Left lung (tissue), 10 donors: ENCODE measurements around the gene ATP6V1D. TPM values are rescaled to one million over a fixed set of nuclear protein-coding genes. Genes with fewer than 3 reads are reported as not detected.

ENCODE experiments used
- ATAC-seq: fragments of 200-7000 bp; cut with Tn5 transposase; one replicate; pipeline ENCODE4 v1.9.1; 2020; ENCODE audit warnings: moderate library complexity
- DNase-seq, 4 donors: peaks; one replicate each; pipeline ENCODE4 v3.0.0-alpha.2; 2013 to 2020
- H3K27ac ChIP-seq, 2 donors: fragments of 200-600 bp; sonication (generic) in 1 of 2; one replicate each; pipeline versions ENCODE4 v1.5.0 to v1.8.0; 2020 to 2021
- H3K27me3 ChIP-seq, 2 donors: fragments of 200-600 bp; sonication (generic) in 1 of 2; one replicate each; pipeline versions ENCODE4 v1.5.0 to v1.8.0; 2020 to 2021
- H3K36me3 ChIP-seq, 2 donors: fragments of 200-600 bp; sonication (generic) in 1 of 2; one replicate each; pipeline versions ENCODE4 v1.5.0 to v1.8.0; 2020 to 2021
- H3K4me1 ChIP-seq, 2 donors: fragments of 200-600 bp; one replicate each; pipeline ENCODE4 v1.8.0; 2021
- H3K4me3 ChIP-seq, 2 donors: fragments of 200-600 bp; sonication (generic) in 1 of 2; one replicate each; pipeline versions ENCODE4 v1.5.0 to v1.8.0; 2020 to 2021; ENCODE audit warnings: mild to moderate bottlenecking in 1 of 2
- H3K9me3 ChIP-seq, 2 donors: fragments of 200-600 bp; sonication (generic) in 1 of 2; one replicate each; pipeline versions ENCODE4 v1.5.0 to v1.8.0; 2020 to 2021
- intact Hi-C, 2 donors: fragments of 100-400 bp; cut with DNase I; formaldehyde crosslinking; loops; one replicate each; pipeline versions ENCODE4 v1.11.2 to v1.14.2; 2022
- polyA plus RNA-seq, 6 donors: library from polyadenylated mRNA; unstranded; fragments of 120-200 nt; gene quantifications; one replicate each; pipeline ENCODE4 v1.2.1, GENCODE V29; 2013; ENCODE audit not compliant: insufficient read length in 6 of 6
- total RNA-seq, 2 donors: library from RNA; stranded (reverse); fragmentation: NEBNext Ultra II Directional; extraction: Animal tissue kit (Norgen Biotek cat#: 25700); gene quantifications; one replicate each; pipeline ENCODE4 v1.2.1, GENCODE V29; 2021
- TF ChIP-seq, protein P1 (sequence below), 2 donors: fragments of 200-600 bp; sonication (generic) in 1 of 2; IDR thresholded peaks; one replicate each; pipeline versions ENCODE4 v1.5.0 to v1.8.0; 2021; ENCODE audit warnings: antibody characterized with exemption in 2 of 2
- donor health status: DM: no; HTN: yes; CAD: no.
- donor health status: DM: no; HTN: no; CAD: no.

Gene ATP6V1D
- total and polyA plus RNA-seq, 8 donors: 71.4 to 109 (median 85.6) TPM

DNA sequence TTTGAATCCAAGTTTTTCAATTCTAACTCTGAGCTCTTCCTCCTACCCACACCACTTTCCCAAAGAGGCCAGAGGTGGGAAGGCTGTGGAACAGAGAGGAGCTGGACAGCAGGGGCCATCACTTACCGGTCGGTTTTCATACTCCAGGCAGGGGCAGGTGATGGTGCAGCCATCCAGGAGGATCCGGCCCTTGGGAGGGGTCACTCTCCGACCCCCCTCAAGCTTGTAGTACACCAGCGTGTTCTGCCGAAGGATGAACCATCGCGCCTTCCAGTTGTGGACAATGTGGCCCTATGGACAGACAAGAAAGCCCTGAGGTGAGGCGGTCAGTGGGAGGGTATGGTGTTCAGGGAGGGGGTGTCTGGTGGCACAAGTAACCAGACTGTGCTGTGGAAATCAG is 37.9 kb upstream of the ATP6V1D start:
- TF ChIP-seq, protein P1, sequence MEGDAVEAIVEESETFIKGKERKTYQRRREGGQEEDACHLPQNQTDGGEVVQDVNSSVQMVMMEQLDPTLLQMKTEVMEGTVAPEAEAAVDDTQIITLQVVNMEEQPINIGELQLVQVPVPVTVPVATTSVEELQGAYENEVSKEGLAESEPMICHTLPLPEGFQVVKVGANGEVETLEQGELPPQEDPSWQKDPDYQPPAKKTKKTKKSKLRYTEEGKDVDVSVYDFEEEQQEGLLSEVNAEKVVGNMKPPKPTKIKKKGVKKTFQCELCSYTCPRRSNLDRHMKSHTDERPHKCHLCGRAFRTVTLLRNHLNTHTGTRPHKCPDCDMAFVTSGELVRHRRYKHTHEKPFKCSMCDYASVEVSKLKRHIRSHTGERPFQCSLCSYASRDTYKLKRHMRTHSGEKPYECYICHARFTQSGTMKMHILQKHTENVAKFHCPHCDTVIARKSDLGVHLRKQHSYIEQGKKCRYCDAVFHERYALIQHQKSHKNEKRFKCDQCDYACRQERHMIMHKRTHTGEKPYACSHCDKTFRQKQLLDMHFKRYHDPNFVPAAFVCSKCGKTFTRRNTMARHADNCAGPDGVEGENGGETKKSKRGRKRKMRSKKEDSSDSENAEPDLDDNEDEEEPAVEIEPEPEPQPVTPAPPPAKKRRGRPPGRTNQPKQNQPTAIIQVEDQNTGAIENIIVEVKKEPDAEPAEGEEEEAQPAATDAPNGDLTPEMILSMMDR (IDR thresholded peaks at IDR 0.05): no peak
- no peak for ATAC-seq
- intact Hi-C loops: no loop called here

DNA sequence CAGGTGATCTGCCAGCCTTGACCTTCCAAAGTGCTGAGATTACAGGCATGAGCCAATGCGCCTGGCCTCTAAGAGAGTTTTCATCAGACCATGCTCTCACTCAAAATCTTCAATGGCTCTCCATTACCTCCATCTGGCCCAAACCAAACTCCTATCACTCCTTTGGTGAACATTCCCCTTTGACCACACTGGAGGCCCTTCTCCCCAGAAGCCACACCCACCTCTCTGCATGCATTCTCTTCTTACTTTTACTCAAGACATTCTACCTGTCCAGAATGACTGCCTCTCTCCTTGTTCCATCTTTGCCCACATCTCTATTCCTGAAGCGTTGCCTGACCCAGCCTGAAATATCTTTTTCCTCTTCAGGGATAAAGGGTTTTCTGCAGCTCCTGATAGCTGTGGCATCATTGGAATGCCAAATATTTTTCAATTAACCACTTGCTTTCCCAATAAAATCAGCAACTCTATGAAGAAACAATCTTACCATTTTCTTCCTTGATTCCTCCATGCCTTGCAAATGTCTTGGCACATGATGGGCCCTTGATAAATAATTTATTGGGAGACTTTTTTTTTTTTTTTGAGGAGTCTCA is 36.9 kb upstream of the ATP6V1D start:
- DNase-seq (no peak), ATAC-seq (no peak)
- H3K9me3 ChIP-seq: no peaks in the 10 kb centered on the region
- no peaks in the 10 kb centered on the region for H3K4me1 ChIP-seq
- no peaks in the 10 kb centered on the region for H3K36me3 ChIP-seq
- intact Hi-C loops: no loop called here
- H3K27ac ChIP-seq: no peak overlapping the region
- no peak overlapping the region for H3K4me3 ChIP-seq
- TF ChIP-seq, protein P1 (IDR thresholded peaks at IDR 0.05): no peak
- H3K27me3 ChIP-seq: no peaks in the 10 kb centered on the region

More for the DNA sequence above, 37.9 kb upstream of the ATP6V1D start:
- H3K36me3 ChIP-seq: no peaks in the 10 kb centered on the region
- H3K4me1 ChIP-seq: no peaks in the 10 kb centered on the region
- H3K4me3 ChIP-seq: no peak overlapping the region
- H3K27me3 ChIP-seq: no peaks in the 10 kb centered on the region
- no peak overlapping the region for H3K27ac ChIP-seq
- DNase-seq: no peak
- no peaks in the 10 kb centered on the region for H3K9me3 ChIP-seq

DNA sequence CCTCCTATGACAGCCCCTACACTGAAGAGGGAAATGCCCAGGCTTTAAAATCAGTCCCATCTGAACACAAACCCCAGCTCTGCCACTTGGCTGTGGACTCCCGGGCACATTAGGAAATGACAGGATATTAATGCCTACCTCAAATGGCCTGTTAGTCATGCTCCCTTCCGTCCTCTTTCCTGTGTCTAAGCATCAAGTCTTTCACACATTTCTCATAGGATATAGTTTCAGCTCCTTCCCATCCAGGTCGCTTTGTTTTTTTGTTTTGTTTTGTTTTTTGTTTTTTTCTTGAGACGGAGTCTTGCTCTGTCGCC is 36.2 kb upstream of the ATP6V1D start:
- DNase-seq: no peak
- Histone ChIP-seq H3K36me3 (no peaks in the 10 kb centered on the region), H3K4me3 (no peak overlapping the region), H3K27ac (no peak overlapping the region), H3K27me3 (no peaks in the 10 kb centered on the region), H3K9me3 (no peaks in the 10 kb centered on the region), H3K4me1 (no peaks in the 10 kb centered on the region)
- no peak for ATAC-seq
- intact Hi-C loops: no loop called here
- TF ChIP-seq, protein P1 (IDR thresholded peaks at IDR 0.05): no peak

DNA sequence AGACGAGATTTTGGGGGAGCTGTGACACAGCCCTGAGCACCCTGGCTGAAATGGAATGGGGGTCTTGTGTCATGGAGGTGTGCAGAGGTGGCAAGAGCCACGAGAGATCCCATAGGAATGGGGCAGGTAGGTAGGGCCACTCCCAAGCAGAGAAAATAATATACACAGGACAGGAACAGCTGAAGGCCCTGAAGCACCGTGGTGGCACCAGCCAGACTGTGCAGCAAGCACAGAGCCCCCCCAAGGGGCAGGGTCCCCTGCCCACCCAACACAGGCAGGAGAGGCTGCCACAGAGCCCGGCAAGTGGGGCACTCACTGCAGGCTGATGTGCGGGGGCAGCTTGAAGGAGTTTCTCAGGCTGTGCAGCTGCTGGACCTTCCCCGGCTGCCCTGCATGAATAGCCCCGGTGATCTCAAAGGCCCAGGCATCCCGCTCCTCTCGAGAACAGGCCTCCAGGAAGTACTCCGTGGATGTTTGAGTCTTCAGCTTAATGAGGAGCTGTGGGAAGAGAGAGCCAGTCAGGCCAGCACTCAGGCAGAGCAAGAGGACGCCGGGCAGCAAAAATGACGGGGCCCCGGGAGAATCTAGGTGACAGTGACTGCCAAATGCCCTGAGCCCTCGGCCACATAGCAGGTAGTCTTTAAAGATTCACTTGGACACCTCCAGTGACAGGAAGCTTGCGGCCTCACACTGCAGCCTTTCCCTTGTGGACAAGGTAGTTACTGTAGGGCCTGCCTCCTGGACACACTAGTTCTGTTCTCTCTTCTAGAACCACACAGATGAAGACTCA is 35.7 kb upstream of the ATP6V1D start:
- H3K9me3 ChIP-seq: no peaks in the 10 kb centered on the region
- ATAC-seq (no peak), DNase-seq (no peak)
- no peaks in the 10 kb centered on the region for H3K27me3 ChIP-seq
- intact Hi-C loops: no loop called here
- H3K4me1 ChIP-seq: no peaks in the 10 kb centered on the region
- H3K4me3 ChIP-seq: no peak overlapping the region
- TF ChIP-seq, protein P1 (IDR thresholded peaks at IDR 0.05): no peak
- no peak overlapping the region for H3K27ac ChIP-seq
- H3K36me3 ChIP-seq: no peaks in the 10 kb centered on the region

DNA sequence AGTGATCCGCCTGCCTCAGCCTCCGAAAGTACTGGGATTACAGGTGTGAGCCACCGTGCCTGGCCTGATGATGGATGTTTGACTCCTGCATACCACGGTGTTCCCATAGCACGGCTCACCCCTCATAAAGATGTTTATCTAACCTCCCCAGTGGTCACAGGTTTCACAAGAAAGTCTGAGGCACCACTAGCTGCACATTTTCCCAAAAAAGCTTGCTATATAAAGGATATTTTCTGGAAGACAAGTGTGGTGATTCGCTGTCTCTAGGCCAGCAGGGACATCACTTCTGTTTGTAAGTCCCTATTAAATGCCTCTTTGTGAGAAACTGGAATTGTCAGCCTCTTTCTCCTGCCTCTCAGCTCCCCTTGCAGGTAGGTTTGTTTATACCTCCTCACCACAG is 34.1 kb upstream of the ATP6V1D start:
- no peak for DNase-seq
- Histone ChIP-seq H3K27me3 (no peaks in the 10 kb centered on the region), H3K4me3 (no peak overlapping the region), H3K36me3 (no peaks in the 10 kb centered on the region), H3K27ac (no peak overlapping the region), H3K4me1 (no peaks in the 10 kb centered on the region), H3K9me3 (no peaks in the 10 kb centered on the region)
- TF ChIP-seq, protein P1 (IDR thresholded peaks at IDR 0.05): no peak
- intact Hi-C loops: no loop called here
- no peak for ATAC-seq
